ENCODE measurements around the gene SEPTIN12.
A peak's percentile ranks its signal among the peaks of the same experiment; 100 is the strongest.
"Not testable (repeated sequence)": the region's sequence is repeated elsewhere in the genome, so short reads cannot be mapped to it uniquely, and the experiment has no call there.

SEPTIN12 gene

GRCh38 chr16:4801962-4802658 lies 14.0 kb upstream of the SEPTIN12 start, which contains the start of gene ROGDI:
Gene ROGDI, minus strand, starts transcription at chr16:4802633. Its CDS starts 62 bp downstream, at chr16:4802571.
- DNase-seq: peak; percentile 44 to 57

GRCh38 chr16:4801051-4801961 lies 13.2 kb upstream of the SEPTIN12 start:
- no peak for DNase-seq

- DNase-seq: no peak
Observed at GRCh38 chr16:4800290-4801041, 12.3 kb upstream of the SEPTIN12 start.

- no peak for DNase-seq
Observed at GRCh38 chr16:4799171-4799855, 11.2 kb upstream of the SEPTIN12 start.

GRCh38 chr16:4798456-4798855 lies 10.3 kb upstream of the SEPTIN12 start:
- DNase-seq: no peak

GRCh38 chr16:4797805-4798252 lies 9.7 kb upstream of the SEPTIN12 start:
- DNase-seq: no peak

GRCh38 chr16:4796982-4797804 lies 9.0 kb upstream of the SEPTIN12 start:
- no peak for DNase-seq

GRCh38 chr16:4795828-4796572 lies 7.9 kb upstream of the SEPTIN12 start:
- no peak for DNase-seq

- DNase-seq: peak; percentile 16 to 30
Observed at GRCh38 chr16:4795181-4795827, 7.2 kb upstream of the SEPTIN12 start, which contains the start of gene SMIM22. Gene SMIM22, plus strand, starts transcription at chr16:4795369. Its CDS starts 366 bp downstream, at chr16:4795735.

GRCh38 chr16:4792951-4793513 lies 4.9 kb upstream of the SEPTIN12 start:
- DNase-seq: no peak

GRCh38 chr16:4790871-4791270 lies 2.7 kb upstream of the SEPTIN12 start:
- DNase-seq: no peak

- DNase-seq: no peak
Observed at GRCh38 chr16:4790261-4790660, 2.1 kb upstream of the SEPTIN12 start.

GRCh38 chr16:4788910-4789309 lies 765 bp upstream of the SEPTIN12 start:
- no peak for DNase-seq

GRCh38 chr16:4788489-4788889 lies 344 bp upstream of the SEPTIN12 start:
- no peak for DNase-seq

GRCh38 chr16:4787068-4787467 lies 1.1 kb downstream of the SEPTIN12 start:
- DNase-seq: no peak

GRCh38 chr16:4785758-4786433 lies 2.2 kb downstream of the SEPTIN12 start:
- DNase-seq: no peak

- not testable (repeated sequence) for DNase-seq
Observed at GRCh38 chr16:4784444-4784987, 3.6 kb downstream of the SEPTIN12 start.

GRCh38 chr16:4783951-4784336 lies 4.2 kb downstream of the SEPTIN12 start:
- no peak for DNase-seq
